ENCODE data around the gene SLC36A3. TPM values are rescaled to one million over a fixed set of nuclear protein-coding genes. Genes with fewer than 3 reads are reported as not detected.

SLC36A3 gene
- total RNA-seq, 1 experiment from 2014 or later = not detected

GRCh38 chr5:151275803-151276202 is 27.8 kb downstream of the SLC36A3 start (continued):
- no peak for TF ChIP-seq CTCF (IDR thresholded peaks at IDR 0.05)
- no peak for TF ChIP-seq CDX4 (CRISPR knock-in tag; IDR thresholded peaks at IDR 0.05; ENCODE audit: borderline replicate concordance)
- TF ChIP-seq NFYB (CRISPR knock-in tag; conservative IDR thresholded peaks at IDR 0.05; ENCODE audit: low read depth) = no peak
- no peak for TF ChIP-seq E2F1 (CRISPR knock-in tag; IDR thresholded peaks at IDR 0.05)
- TF ChIP-seq MYBL2 (CRISPR knock-in tag; IDR thresholded peaks at IDR 0.05) = no peak
- no peak for TF ChIP-seq ESRRA (CRISPR knock-in tag; IDR thresholded peaks at IDR 0.05; ENCODE audit: borderline replicate concordance)
- TF ChIP-seq ZNF317 (CRISPR knock-in tag; IDR thresholded peaks at IDR 0.05; ENCODE audit: borderline replicate concordance, low read depth) = no peak
- no peak for TF ChIP-seq ZBTB43 (CRISPR knock-in tag; IDR thresholded peaks at IDR 0.05)
- TF ChIP-seq AR (CRISPR knock-in tag; IDR thresholded peaks at IDR 0.05) = no peak
- TF ChIP-seq PREB (CRISPR knock-in tag; IDR thresholded peaks at IDR 0.05; ENCODE audit: borderline replicate concordance) = no peak
- TF ChIP-seq USF2 (CRISPR knock-in tag; IDR thresholded peaks at IDR 0.05) = no peak

GRCh38 chr5:151274666-151275065 is 28.9 kb downstream of the SLC36A3 start:
- Mint-ChIP-seq H3K9me3 (no peaks in the 10 kb centered on the region), H3K4me1 (no peaks in the 10 kb centered on the region), H3K27ac (no peak overlapping the region), H3K4me3 (no peak overlapping the region), H3K36me3 (no peaks in the 10 kb centered on the region), H3K27me3 (ENCODE audit: low read depth) (no peaks in the 10 kb centered on the region)
- TF ChIP-seq ZNF121 (CRISPR knock-in tag; IDR thresholded peaks at IDR 0.05) (no peak), E2F5 (CRISPR knock-in tag; IDR thresholded peaks at IDR 0.05) (no peak), ZNF512 (CRISPR knock-in tag; IDR thresholded peaks at IDR 0.05; ENCODE audit: borderline replicate concordance) (no peak)
- CTCF ChIA-PET = interaction anchor here (0.7 to 1.2 kb wide), 3 partner anchors 9 to 868 kb away, joined by 3 read pairs; no protein-coding TSS in a partner anchor
- DNase-seq (ENCODE audit: low spot score) (no peak), ATAC-seq (no peak)
- POLR2A ChIA-PET = no interaction called here

Data from WTC11 (cell line).